OCI-LY7 (cell line): ENCODE data around the gene MAP3K2. TPM values are rescaled to one million over a fixed set of nuclear protein-coding genes. Genes with fewer than 3 reads are reported as not detected.

Experiments used
- BruUV-seq: library from RNA; stranded (reverse); fragments of 400-500 nt; replicated peaks from 2 replicates; lab custom pipeline; 2021; lab: Mats Ljungman, UMichigan
- CTCF ChIA-PET: fragments of 300-600 bp; sonication (Branson Sonifier 250); formaldehyde crosslinking; loops from one replicate; lab custom pipeline; 2022; ENCODE audit warnings: antibody characterized with exemption; ENCODE audit not compliant: unreplicated experiment; lab: Charles Lee
- POLR2A ChIA-PET: fragments of 300-600 bp; sonication (Branson Sonifier 250); formaldehyde crosslinking; loops from one replicate; lab custom pipeline; 2022; ENCODE audit warnings: antibody characterized with exemption; lab: Charles Lee
- DNase-seq: peaks from one replicate; pipeline ENCODE4 v3.0.0-alpha.2; 2015; ENCODE audit warnings: low spot score
- H2AFZ ChIP-seq: fragments of 200-600 bp; sonication (generic), shearing (Covaris generic); 2 replicates; pipeline ENCODE4 v1.6.1; 2014; ENCODE audit warnings: mild to moderate bottlenecking, antibody characterized with exemption, low read length, moderate library complexity
- H3K27ac ChIP-seq: fragments of 200-600 bp; sonication (generic); 2 replicates; pipeline ENCODE4 v1.5.1; 2014; ENCODE audit warnings: mixed run types, low read depth, mild to moderate bottlenecking, moderate library complexity, low read length, inconsistent platforms; ENCODE audit not compliant: poor library complexity, severe bottlenecking
- H3K36me3 ChIP-seq: fragments of 200-600 bp; sonication (generic); 2 replicates; pipeline ENCODE4 v1.6.1; 2014; ENCODE audit warnings: mild to moderate bottlenecking, antibody characterized with exemption, low read length, moderate library complexity, mixed read lengths; ENCODE audit not compliant: insufficient read depth
- H3K4me1 ChIP-seq: fragments of 200-600 bp; sonication (generic); 2 replicates; pipeline ENCODE4 v1.5.1; 2014; ENCODE audit warnings: mild to moderate bottlenecking, low read length; ENCODE audit not compliant: insufficient read depth, poor library complexity, severe bottlenecking
- H3K4me2 ChIP-seq: fragments of 200-600 bp; sonication (generic); 2 replicates; pipeline ENCODE4 v1.6.1; 2014; ENCODE audit warnings: mild to moderate bottlenecking, low read length
- H3K4me3 ChIP-seq: fragments of 200-600 bp; sonication (generic); 2 replicates; pipeline ENCODE4 v1.5.1; 2014; ENCODE audit warnings: mild to moderate bottlenecking, low read depth, low read length; ENCODE audit not compliant: poor library complexity, severe bottlenecking
- H3K79me2 ChIP-seq: fragments of 200-600 bp; sonication (generic); 2 replicates; pipeline ENCODE4 v1.6.1; 2016; ENCODE audit warnings: low read depth, mild to moderate bottlenecking, low read length, moderate library complexity, mixed read lengths; ENCODE audit not compliant: insufficient read depth
- H3K9me2 ChIP-seq: fragments of 200-600 bp; sonication (generic); 2 replicates; pipeline ENCODE4 v1.6.1; 2016; ENCODE audit warnings: mild to moderate bottlenecking, low read length, mixed read lengths; ENCODE audit not compliant: insufficient read depth
- H3K9me3 ChIP-seq: fragments of 200-600 bp; sonication (generic); 2 replicates; pipeline ENCODE4 v1.6.1; 2014; ENCODE audit warnings: mild to moderate bottlenecking, mixed run types, low read length, mixed read lengths
- H4K20me1 ChIP-seq: fragments of 200-600 bp; sonication (generic); 2 replicates; pipeline ENCODE4 v1.6.1; 2014; ENCODE audit warnings: mild to moderate bottlenecking, antibody characterized with exemption, low read length, moderate library complexity, mixed read lengths; ENCODE audit not compliant: insufficient read depth
- EZH2phosphoT487 ChIP-seq: fragments of 200-600 bp; sonication (generic); IDR thresholded peaks from 2 replicates; pipeline ENCODE4 v1.6.1; 2018; ENCODE audit warnings: low read depth, borderline replicate concordance, mild to moderate bottlenecking, mixed run types, antibody characterized with exemption, low read length, moderate library complexity, mixed read lengths
- intact Hi-C: fragments of 100-400 bp; cut with micrococcal nuclease; formaldehyde crosslinking; loops from one replicate; pipeline ENCODE4 v1.10.0; 2022; ENCODE audit not compliant: unreplicated experiment
- total RNA-seq, 2 experiments: library from RNA; depleted of rRNA in 1 of 2; stranded (reverse); fragments of >200 nt in 1 of 2; shearing (Covaris generic) in 1 of 2; gene quantifications; 2 replicates each; pipeline ENCODE4 v1.2.3, GENCODE V29; 2014 to 2022
- TF ChIP-seq, protein P1 (sequence below): fragments of 200-600 bp; sonication (generic); conservative IDR thresholded peaks from 2 replicates; pipeline ENCODE4 v1.5.1; 2014; ENCODE audit warnings: mild to moderate bottlenecking, antibody characterized with exemption, low read length, moderate library complexity, mixed read lengths

MAP3K2 gene
- total RNA-seq, 2 experiments from 2014 or later: 33.2 to 52.5 TPM

DNA sequence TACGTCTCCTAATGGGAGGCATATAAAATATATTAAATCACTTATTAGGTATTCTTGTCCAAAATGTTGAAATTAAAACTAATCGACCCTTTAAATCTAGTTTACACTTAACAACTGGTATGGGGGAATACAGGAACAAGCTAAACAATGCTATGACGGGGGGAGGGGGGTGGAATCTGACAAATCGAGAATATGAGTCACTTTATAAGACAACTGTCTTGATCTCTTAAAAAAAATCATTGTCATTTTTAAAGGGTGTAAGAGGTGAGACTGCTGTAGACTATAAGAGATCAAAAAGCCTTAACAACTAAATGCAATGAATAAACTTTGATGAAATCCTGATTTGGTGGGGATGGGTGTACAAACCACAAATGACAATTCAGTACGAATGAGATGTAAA, 6.0 kb downstream of the MAP3K2 start:
- BruUV-seq: no TSS peak
- CTCF ChIA-PET: no interaction called here
- H2AFZ ChIP-seq: no peak overlapping the region
- peaks cover 60% of the 10 kb centered on the region for H3K36me3 ChIP-seq
- POLR2A ChIA-PET: interaction anchor here (0.6 to 1.1 kb wide), 3 partner anchors 17 to 186 kb away, joined by 3 to 7 read pairs (median 4); no protein-coding TSS in a partner anchor
- no peak for DNase-seq
- no peak overlapping the region for H3K27ac ChIP-seq
- peaks cover 25% of the 10 kb centered on the region for H3K9me3 ChIP-seq
- peaks cover 23% of the 10 kb centered on the region for H3K4me1 ChIP-seq
- peaks cover 99% of the 10 kb centered on the region for H3K79me2 ChIP-seq
- peaks cover 34% of the 10 kb centered on the region for H4K20me1 ChIP-seq
- no peak overlapping the region for H3K4me3 ChIP-seq
- intact Hi-C loops: loop anchor here (10.0 kb wide), 1 partner anchor 423 kb away; no protein-coding TSS in a partner anchor
- no peaks in the 10 kb centered on the region for H3K9me2 ChIP-seq
- H3K4me2 ChIP-seq: no peak overlapping the region
- TF ChIP-seq, protein P1, sequence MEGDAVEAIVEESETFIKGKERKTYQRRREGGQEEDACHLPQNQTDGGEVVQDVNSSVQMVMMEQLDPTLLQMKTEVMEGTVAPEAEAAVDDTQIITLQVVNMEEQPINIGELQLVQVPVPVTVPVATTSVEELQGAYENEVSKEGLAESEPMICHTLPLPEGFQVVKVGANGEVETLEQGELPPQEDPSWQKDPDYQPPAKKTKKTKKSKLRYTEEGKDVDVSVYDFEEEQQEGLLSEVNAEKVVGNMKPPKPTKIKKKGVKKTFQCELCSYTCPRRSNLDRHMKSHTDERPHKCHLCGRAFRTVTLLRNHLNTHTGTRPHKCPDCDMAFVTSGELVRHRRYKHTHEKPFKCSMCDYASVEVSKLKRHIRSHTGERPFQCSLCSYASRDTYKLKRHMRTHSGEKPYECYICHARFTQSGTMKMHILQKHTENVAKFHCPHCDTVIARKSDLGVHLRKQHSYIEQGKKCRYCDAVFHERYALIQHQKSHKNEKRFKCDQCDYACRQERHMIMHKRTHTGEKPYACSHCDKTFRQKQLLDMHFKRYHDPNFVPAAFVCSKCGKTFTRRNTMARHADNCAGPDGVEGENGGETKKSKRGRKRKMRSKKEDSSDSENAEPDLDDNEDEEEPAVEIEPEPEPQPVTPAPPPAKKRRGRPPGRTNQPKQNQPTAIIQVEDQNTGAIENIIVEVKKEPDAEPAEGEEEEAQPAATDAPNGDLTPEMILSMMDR: no peak
- TF ChIP-seq EZH2phosphoT487: no peak

DNA sequence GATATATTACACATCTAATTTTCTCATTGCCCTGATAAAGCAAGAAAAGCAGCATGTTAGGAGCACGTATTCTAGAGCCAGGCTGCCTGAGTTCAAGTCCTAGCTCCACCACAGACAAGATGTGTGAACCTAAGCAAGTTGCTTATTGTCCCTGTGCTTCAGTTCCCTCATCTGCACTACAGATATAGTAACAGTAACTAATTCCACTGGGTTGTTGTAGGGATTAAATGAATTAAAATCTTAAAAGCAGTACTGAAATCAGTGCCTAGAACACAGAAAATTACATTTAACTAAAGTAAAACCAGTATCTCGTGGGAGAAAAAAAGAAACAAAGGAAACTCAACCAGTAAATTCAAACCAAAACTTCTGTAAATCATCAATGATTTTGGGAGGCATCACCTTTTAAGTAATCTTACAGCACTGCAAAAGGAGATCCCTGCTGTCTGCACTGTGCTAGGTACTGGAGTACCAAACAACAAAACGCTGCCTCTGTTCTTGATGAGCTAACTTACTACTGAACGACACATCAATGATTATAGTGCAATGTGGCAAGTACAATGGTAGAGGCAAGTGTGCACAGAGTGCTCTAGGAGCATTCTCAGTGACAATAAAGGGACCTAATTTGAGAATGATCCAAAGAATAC, 7.9 kb downstream of the MAP3K2 start:
- Histone ChIP-seq H3K79me2 (peaks cover 98% of the 10 kb centered on the region), H4K20me1 (peaks cover 21% of the 10 kb centered on the region; the same call in 1 of the 2 replicates), H3K4me2 (no peak overlapping the region), H3K4me1 (peaks cover 6% of the 10 kb centered on the region), H3K9me3 (peaks cover 37% of the 10 kb centered on the region), H3K27ac (no peak overlapping the region), H3K9me2 (no peaks in the 10 kb centered on the region), H3K36me3 (peaks cover 69% of the 10 kb centered on the region), H2AFZ (no peak overlapping the region), H3K4me3 (no peak overlapping the region)
- BruUV-seq: no TSS peak
- DNase-seq: no peak
- TF ChIP-seq, protein P1: no peak
- no peak for TF ChIP-seq EZH2phosphoT487
- POLR2A ChIA-PET: interaction anchor here (0.7 to 3.1 kb wide), 3 partner anchors 10 to 13 kb away, joined by 3 to 13 read pairs (median 3); no protein-coding TSS in a partner anchor
- CTCF ChIA-PET: no interaction called here
- intact Hi-C loops: loop anchor here (10.0 kb wide), 1 partner anchor 425 kb away; no protein-coding TSS in a partner anchor

DNA sequence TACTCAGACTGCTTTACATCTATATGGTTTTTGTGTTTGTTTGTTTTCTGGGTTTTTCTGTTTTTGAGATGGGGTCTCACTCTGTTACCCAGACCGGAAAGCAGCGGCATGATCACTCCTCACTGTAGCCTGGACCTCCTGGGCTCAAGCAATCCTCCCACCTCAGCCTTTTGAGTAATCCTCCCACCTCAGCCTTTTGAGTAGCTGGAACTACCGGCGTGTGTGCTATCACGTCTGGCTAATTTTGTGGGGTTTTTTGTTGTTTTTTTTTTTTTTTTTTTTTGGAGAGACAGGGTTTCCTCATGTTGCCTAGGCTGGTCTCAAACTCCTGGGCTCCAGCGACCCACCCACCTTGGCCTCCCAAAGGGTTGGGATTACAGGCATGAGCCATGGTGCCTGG, 9.1 kb downstream of the MAP3K2 start:
- H3K79me2 ChIP-seq: peaks cover 98% of the 10 kb centered on the region
- H2AFZ ChIP-seq: no peak overlapping the region
- H3K4me3 ChIP-seq: no peak overlapping the region
- POLR2A ChIA-PET: interaction anchor here (0.7 to 3.1 kb wide), 3 partner anchors 11 to 21 kb away, joined by 3 to 13 read pairs (median 4); no protein-coding TSS in a partner anchor
- H3K4me2 ChIP-seq: no peak overlapping the region
- intact Hi-C loops: no loop called here
- H3K9me3 ChIP-seq: peaks cover 44% of the 10 kb centered on the region
- CTCF ChIA-PET: no interaction called here
- no peak overlapping the region for H3K27ac ChIP-seq
- H3K36me3 ChIP-seq: peaks cover 62% of the 10 kb centered on the region
- DNase-seq: no peak
- no peaks in the 10 kb centered on the region for H3K9me2 ChIP-seq
- TF ChIP-seq, protein P1: no peak
- TF ChIP-seq EZH2phosphoT487: no peak
- no peaks in the 10 kb centered on the region for H3K4me1 ChIP-seq
- peaks cover 21% of the 10 kb centered on the region; the same call in 1 of the 2 replicates for H4K20me1 ChIP-seq
- no TSS peak for BruUV-seq
